Measurements from ENCODE around the gene GPR68. TPM values are rescaled to one million over a fixed set of nuclear protein-coding genes. Genes with fewer than 3 reads are reported as not detected.

Gene GPR68
- total and polyA plus RNA-seq, 2 of the 4 experiments (the other 2 are of a cell fraction) = 0.72 to 0.94 TPM

- H2AFZ ChIP-seq (replicated peaks; ENCODE audit: low read length, poor library complexity) = no peak overlapping the region
- TF ChIP-seq ELK1 (IDR thresholded peaks at IDR 0.05; ENCODE audit: borderline replicate concordance, low read depth, low read length) (no peak), MAFK (IDR thresholded peaks at IDR 0.05; ENCODE audit: low read depth, low read length) (no peak), RAD21 (IDR thresholded peaks at IDR 0.05; ENCODE audit: low read length) (no peak), SMC3 (IDR thresholded peaks at IDR 0.05; ENCODE audit: low read depth, low read length) (no peak), POLR2A (IDR thresholded peaks at IDR 0.05; ENCODE audit: low read depth, low read length) (no peak), CEBPB (IDR thresholded peaks at IDR 0.05; ENCODE audit: low read depth, low read length) (no peak), RCOR1 (IDR thresholded peaks at IDR 0.05; ENCODE audit: insufficient replicate concordance, low read length) (no peak), FOS (IDR thresholded peaks at IDR 0.05; ENCODE audit: low read depth, low read length) (no peak), RFX5 (IDR thresholded peaks at IDR 0.05; ENCODE audit: low read depth, low read length) (no peak), CHD1 (IDR thresholded peaks at IDR 0.05; ENCODE audit: low read depth, low read length) (no peak), MXI1 (IDR thresholded peaks at IDR 0.05; ENCODE audit: borderline replicate concordance, low read depth, low read length) (no peak), BHLHE40 (IDR thresholded peaks at IDR 0.05; ENCODE audit: low read depth, low read length) (no peak), MAZ (IDR thresholded peaks at IDR 0.05; ENCODE audit: borderline replicate concordance, low read depth, low read length) (no peak), NFE2L2 (IDR thresholded peaks at IDR 0.05; ENCODE audit: low read depth, low read length) (no peak)
- TF ChIP-seq, protein P1, sequence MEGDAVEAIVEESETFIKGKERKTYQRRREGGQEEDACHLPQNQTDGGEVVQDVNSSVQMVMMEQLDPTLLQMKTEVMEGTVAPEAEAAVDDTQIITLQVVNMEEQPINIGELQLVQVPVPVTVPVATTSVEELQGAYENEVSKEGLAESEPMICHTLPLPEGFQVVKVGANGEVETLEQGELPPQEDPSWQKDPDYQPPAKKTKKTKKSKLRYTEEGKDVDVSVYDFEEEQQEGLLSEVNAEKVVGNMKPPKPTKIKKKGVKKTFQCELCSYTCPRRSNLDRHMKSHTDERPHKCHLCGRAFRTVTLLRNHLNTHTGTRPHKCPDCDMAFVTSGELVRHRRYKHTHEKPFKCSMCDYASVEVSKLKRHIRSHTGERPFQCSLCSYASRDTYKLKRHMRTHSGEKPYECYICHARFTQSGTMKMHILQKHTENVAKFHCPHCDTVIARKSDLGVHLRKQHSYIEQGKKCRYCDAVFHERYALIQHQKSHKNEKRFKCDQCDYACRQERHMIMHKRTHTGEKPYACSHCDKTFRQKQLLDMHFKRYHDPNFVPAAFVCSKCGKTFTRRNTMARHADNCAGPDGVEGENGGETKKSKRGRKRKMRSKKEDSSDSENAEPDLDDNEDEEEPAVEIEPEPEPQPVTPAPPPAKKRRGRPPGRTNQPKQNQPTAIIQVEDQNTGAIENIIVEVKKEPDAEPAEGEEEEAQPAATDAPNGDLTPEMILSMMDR (conservative IDR thresholded peaks at IDR 0.05; ENCODE audit: low read depth, low read length) = no peak
- TF ChIP-seq, protein P2, sequence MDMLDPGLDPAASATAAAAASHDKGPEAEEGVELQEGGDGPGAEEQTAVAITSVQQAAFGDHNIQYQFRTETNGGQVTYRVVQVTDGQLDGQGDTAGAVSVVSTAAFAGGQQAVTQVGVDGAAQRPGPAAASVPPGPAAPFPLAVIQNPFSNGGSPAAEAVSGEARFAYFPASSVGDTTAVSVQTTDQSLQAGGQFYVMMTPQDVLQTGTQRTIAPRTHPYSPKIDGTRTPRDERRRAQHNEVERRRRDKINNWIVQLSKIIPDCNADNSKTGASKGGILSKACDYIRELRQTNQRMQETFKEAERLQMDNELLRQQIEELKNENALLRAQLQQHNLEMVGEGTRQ (IDR thresholded peaks at IDR 0.05; ENCODE audit: low read depth, low read length) = no peak
- H3K56ac ChIP-seq (ENCODE audit: extremely low read depth, insufficient read depth, low read length) = no peak overlapping the region
- no peaks in the 10 kb centered on the region for H3K36me3 ChIP-seq (ENCODE audit: control insufficient read depth, insufficient read depth, low read length)
- H3K9me1 ChIP-seq (ENCODE audit: insufficient read depth, low read length) = peaks cover 21% of the 10 kb centered on the region
- no peak overlapping the region for H2BK120ac ChIP-seq (ENCODE audit: low read depth, low read length)
- peaks cover 9% of the 10 kb centered on the region for H3K4me1 ChIP-seq (ENCODE audit: control insufficient read depth, insufficient read depth, low read length)
- H2AK5ac ChIP-seq (ENCODE audit: low read depth, low read length) = peak overlapping the region; percentile 3; the same call in 1 of the 2 replicates
- no peak overlapping the region for H4K91ac ChIP-seq (ENCODE audit: insufficient read depth, low read depth, low read length)
- H3K79me1 ChIP-seq (ENCODE audit: low read depth in 1 of 2, low read length in 2 of 2) = peaks cover 0 to 4% of the 10 kb centered on the region in 2 experiments; a peak in 1 of 4 replicates
- H3K4me2 ChIP-seq (ENCODE audit: low read depth, low read length) = no peak overlapping the region
- no peak for DNase-seq
- H2BK5ac ChIP-seq (ENCODE audit: low read depth, low read length, poor library complexity, severe bottlenecking) = no peak overlapping the region
- no peak overlapping the region for H2AK9ac ChIP-seq (replicated peaks; ENCODE audit: low read depth, low read length, poor library complexity)
- no peak for ATAC-seq (ENCODE audit: low read depth)
- POLR2A ChIA-PET (ENCODE audit: unreplicated experiment) = no interaction called here
- H3K14ac ChIP-seq (replicated peaks; ENCODE audit: low read depth, low read length) = no peak overlapping the region
- no peak overlapping the region; the same call in 2 of the 3 replicates for H2BK15ac ChIP-seq (ENCODE audit: low read depth, low read length)
- no peak overlapping the region for H3K4ac ChIP-seq (ENCODE audit: low read depth, low read length)
- no peak overlapping the region; the same call in 1 of the 2 replicates for H2BK20ac ChIP-seq (ENCODE audit: low read depth, low read length)
- no peak overlapping the region for H3K4me3 ChIP-seq (ENCODE audit: insufficient read depth, low read depth, low read length)
- no peak overlapping the region for H3K9ac ChIP-seq (ENCODE audit: low read depth, low read length)
- peaks cover 2% of the 10 kb centered on the region; the same call in 1 of the 2 replicates for H3K9me3 ChIP-seq (ENCODE audit: control insufficient read depth, insufficient read depth, low read length)
- H4K5ac ChIP-seq (ENCODE audit: low read depth, low read length) = no peak overlapping the region
- H3K23ac ChIP-seq (ENCODE audit: low read depth, low read length) = no peak overlapping the region
- H3K18ac ChIP-seq (ENCODE audit: low read depth, low read length) = no peak overlapping the region
- H4K8ac ChIP-seq (ENCODE audit: low read depth in 2 of 2, low read length in 2 of 2) = no peak overlapping the region
- H3K27me3 ChIP-seq (ENCODE audit: control insufficient read depth, insufficient read depth, low read length) = no peaks in the 10 kb centered on the region
- no peak overlapping the region for H3K27ac ChIP-seq (ENCODE audit: insufficient read depth, low read length)
- CTCF ChIA-PET = no interaction called here
- no peaks in the 10 kb centered on the region for H4K20me1 ChIP-seq (ENCODE audit: insufficient read depth, low read length)
- intact Hi-C loops (cut with micrococcal nuclease) = no loop called here
- dilution Hi-C loops (cut with HindIII; ENCODE audit: low sequenced_read_pairs, unreplicated experiment) = no loop called here
- no TSS peak for BruUV-seq (replicated peaks)
- no CpG with 5 or more reads among the region's 2 CpGs for WGBS, 2 experiments (ENCODE audit: extremely low coverage in 2 of 2, insufficient read length in 1 of 2)
- in situ Hi-C loops (cut with MboI; ENCODE audit: low sequenced_read_pairs) = no loop called here
These were observed 11.9 kb downstream of the GPR68 start for GRCh38 chr14:91232603-91233002.

Measured in IMR-90 (cell line).